AG04450 (cell line): ENCODE measurements around the gene IFT27. TPM values are rescaled to one million over a fixed set of nuclear protein-coding genes. Genes with fewer than 3 reads are reported as not detected.

Experiments used
- CTCF ChIA-PET: fragments of 300-600, 350-600 bp; formaldehyde crosslinking; extraction: SDS; loops from one replicate; lab custom pipeline; 2022; ENCODE audit warnings: antibody characterized with exemption, inconsistent platforms; lab: Charles Lee
- POLR2A ChIA-PET: fragments of 350-600 bp; formaldehyde crosslinking; extraction: SDS; loops from one replicate; lab custom pipeline; 2021; ENCODE audit warnings: antibody characterized with exemption, inconsistent platforms; lab: Yijun Ruan, JAX
- DNase-seq: peaks from one replicate; pipeline ENCODE4 v3.0.0-alpha.2; 2011; ENCODE audit warnings: low read depth, low spot score
- H3K27ac ChIP-seq: one replicate; pipeline ENCODE4 v1.5.1; 2012; ENCODE audit warnings: low read depth, low read length, control low read depth
- H3K27me3 ChIP-seq: one replicate; pipeline ENCODE4 v1.6.0; 2012; ENCODE audit warnings: low read length; ENCODE audit not compliant: control insufficient read depth, insufficient read depth
- H3K4me3 ChIP-seq: 2 replicates; pipeline ENCODE4 v1.5.1; 2011; ENCODE audit warnings: mild to moderate bottlenecking, low read depth, low read length, control low read depth
- H3K9me3 ChIP-seq: 2 replicates; pipeline ENCODE4 v1.5.1; 2012; ENCODE audit warnings: low read length; ENCODE audit not compliant: control insufficient read depth, insufficient read depth
- polyA plus RNA-seq: library from polyadenylated mRNA; depleted of rRNA; stranded (reverse); fragments of >200 nt; gene quantifications from 2 replicates; pipeline ENCODE4 v1.2.3, GENCODE V29; 2011; rRNA removed
- TF ChIP-seq, protein P1 (sequence below): IDR thresholded peaks from 2 replicates; pipeline ENCODE4 v1.5.1; 2011; ENCODE audit warnings: low read depth, low read length, control low read depth, inconsistent platforms

The IFT27 gene
- polyA plus RNA-seq, 1 experiment, result 25.5 TPM

DNA sequence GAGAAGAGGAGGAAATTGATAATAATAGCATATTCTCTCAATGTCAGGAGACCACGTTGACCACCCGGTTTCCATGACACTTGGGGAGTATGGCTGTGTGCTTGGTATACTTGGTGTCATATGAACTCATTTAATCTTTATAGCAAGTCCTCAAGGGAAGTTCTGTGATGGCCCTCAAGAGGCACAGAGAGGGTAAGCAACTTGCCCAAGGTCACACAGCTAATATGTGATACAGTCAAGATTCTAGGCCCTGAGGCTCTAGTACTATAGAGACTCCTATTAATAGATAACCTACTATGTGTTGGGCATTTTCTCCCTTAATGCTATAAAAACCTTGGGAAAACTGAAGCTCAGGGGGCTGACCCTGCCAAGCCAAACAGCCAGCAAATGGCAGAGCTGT lies 61.8 kb downstream of the IFT27 start:
- Histone ChIP-seq H3K27me3 (peaks cover 18% of the 10 kb centered on the region), H3K27ac (no peak overlapping the region), H3K9me3 (no peaks in the 10 kb centered on the region), H3K4me3 (no peak overlapping the region)
- CTCF ChIA-PET, result no interaction called here
- DNase-seq, result no peak
- TF ChIP-seq, protein P1, sequence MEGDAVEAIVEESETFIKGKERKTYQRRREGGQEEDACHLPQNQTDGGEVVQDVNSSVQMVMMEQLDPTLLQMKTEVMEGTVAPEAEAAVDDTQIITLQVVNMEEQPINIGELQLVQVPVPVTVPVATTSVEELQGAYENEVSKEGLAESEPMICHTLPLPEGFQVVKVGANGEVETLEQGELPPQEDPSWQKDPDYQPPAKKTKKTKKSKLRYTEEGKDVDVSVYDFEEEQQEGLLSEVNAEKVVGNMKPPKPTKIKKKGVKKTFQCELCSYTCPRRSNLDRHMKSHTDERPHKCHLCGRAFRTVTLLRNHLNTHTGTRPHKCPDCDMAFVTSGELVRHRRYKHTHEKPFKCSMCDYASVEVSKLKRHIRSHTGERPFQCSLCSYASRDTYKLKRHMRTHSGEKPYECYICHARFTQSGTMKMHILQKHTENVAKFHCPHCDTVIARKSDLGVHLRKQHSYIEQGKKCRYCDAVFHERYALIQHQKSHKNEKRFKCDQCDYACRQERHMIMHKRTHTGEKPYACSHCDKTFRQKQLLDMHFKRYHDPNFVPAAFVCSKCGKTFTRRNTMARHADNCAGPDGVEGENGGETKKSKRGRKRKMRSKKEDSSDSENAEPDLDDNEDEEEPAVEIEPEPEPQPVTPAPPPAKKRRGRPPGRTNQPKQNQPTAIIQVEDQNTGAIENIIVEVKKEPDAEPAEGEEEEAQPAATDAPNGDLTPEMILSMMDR, result no peak
- POLR2A ChIA-PET, result no interaction called here

DNA sequence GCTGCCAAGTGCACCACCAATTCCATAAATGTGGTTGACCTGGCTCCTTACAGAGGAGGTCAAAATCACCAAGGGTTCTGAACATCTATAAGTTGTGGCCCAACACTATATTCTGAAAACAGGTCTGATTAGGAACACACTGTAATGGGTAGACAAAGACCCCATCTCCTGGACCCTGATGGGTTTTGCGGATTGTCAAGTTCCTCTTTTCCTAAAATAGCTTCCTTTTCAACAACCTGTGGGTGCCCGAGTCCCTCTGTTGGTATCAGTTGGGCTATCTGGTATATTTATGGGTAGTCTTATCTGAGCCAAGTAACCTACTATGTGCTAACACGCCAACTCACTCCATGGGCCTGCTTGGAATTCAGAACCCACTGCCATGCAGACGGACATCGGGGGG lies 62.5 kb downstream of the IFT27 start:
- ChIA-PET POLR2A (no interaction called here), CTCF (no interaction called here)
- Histone ChIP-seq H3K27ac (no peak overlapping the region), H3K9me3 (no peaks in the 10 kb centered on the region), H3K27me3 (peaks cover 18% of the 10 kb centered on the region), H3K4me3 (no peak overlapping the region)
- TF ChIP-seq, protein P1, result no peak
- no peak for DNase-seq

Other genes with a start within 250 kb of the IFT27 start
- gene EIF3D, start 247.0 kb downstream of the IFT27 start, polyA plus RNA-seq, result 349 and 388 TPM in 2 replicates
- not detected in 2 replicates for gene CACNG2, start 72.4 kb downstream of the IFT27 start, polyA plus RNA-seq
- gene PVALB, start 40.9 kb upstream of the IFT27 start, polyA plus RNA-seq, result not detected in 2 replicates
- not detected in 2 replicates for gene NCF4, start 84.9 kb upstream of the IFT27 start, polyA plus RNA-seq
- gene CSF2RB, start 137.5 kb upstream of the IFT27 start, polyA plus RNA-seq, result not detected in 2 replicates
- 26.3 and 36.7 TPM in 2 replicates for gene TST, start 243.3 kb upstream of the IFT27 start, polyA plus RNA-seq
- 33.3 and 42.8 TPM in 2 replicates for gene MPST, start 243.6 kb upstream of the IFT27 start, polyA plus RNA-seq